Muscle of arm (tissue), 12 donors: ENCODE results near the gene HBG2. TPM values are rescaled to one million over a fixed set of nuclear protein-coding genes. Genes with fewer than 3 reads are reported as not detected.
"Not testable (repeated sequence)": the region's sequence is repeated elsewhere in the genome, so short reads cannot be mapped to it uniquely, and the experiment has no call there.

Experiments used
- DNase-seq: peaks from one replicate; pipeline ENCODE4 v3.0.0-alpha.2; 2013
- polyA plus RNA-seq, 12 donors: library from polyadenylated mRNA; unstranded; fragments of 120-200 nt; gene quantifications; one replicate each; pipeline ENCODE4 v1.2.1, GENCODE V29; 2013; ENCODE audit not compliant: insufficient read length in 12 of 12

The HBG2 gene
- polyA plus RNA-seq, 12 donors: 964 to 18,217 (median 4,493) TPM

- no peak for DNase-seq
These were observed 2.2 kb downstream of the HBG2 start for GRCh38 chr11:5252192-5252918.

GRCh38 chr11:5251746-5252145 is 2.8 kb downstream of the HBG2 start:
- DNase-seq: no peak

- no peak for DNase-seq
These were observed 3.9 kb downstream of the HBG2 start for GRCh38 chr11:5250543-5251204.

GRCh38 chr11:5249807-5250396 is 4.7 kb downstream of the HBG2 start, which contains the start of gene HBG1:
TSS of gene HBG1 (minus strand) at chr11:5249857. CDS start at chr11:5249804, 53 bp downstream.
- DNase-seq: not testable (repeated sequence)

- DNase-seq: not testable (repeated sequence)
These were observed 6.1 kb downstream of the HBG2 start for GRCh38 chr11:5248498-5248897.

- DNase-seq: no peak
These were observed 6.9 kb downstream of the HBG2 start for GRCh38 chr11:5247472-5248192.

- no peak for DNase-seq
These were observed 7.7 kb downstream of the HBG2 start for GRCh38 chr11:5246772-5247471.

- DNase-seq: no peak
These were observed 9.4 kb downstream of the HBG2 start for GRCh38 chr11:5245155-5245554.

GRCh38 chr11:5243816-5244180 is 10.8 kb downstream of the HBG2 start:
- no peak for DNase-seq

GRCh38 chr11:5242933-5243815 is 11.4 kb downstream of the HBG2 start:
- DNase-seq: no peak

- no peak for DNase-seq
These were observed 12.4 kb downstream of the HBG2 start for GRCh38 chr11:5242208-5242607.

GRCh38 chr11:5241458-5241857 is 13.1 kb downstream of the HBG2 start:
- no peak for DNase-seq

GRCh38 chr11:5240458-5240857 is 14.1 kb downstream of the HBG2 start:
- no peak for DNase-seq

GRCh38 chr11:5240056-5240455 is 14.5 kb downstream of the HBG2 start:
- no peak for DNase-seq

- no peak for DNase-seq
These were observed 15.5 kb downstream of the HBG2 start for GRCh38 chr11:5239046-5239445.

- no peak for DNase-seq
These were observed 16.1 kb downstream of the HBG2 start for GRCh38 chr11:5238486-5238885.

GRCh38 chr11:5237420-5237819 is 17.2 kb downstream of the HBG2 start:
- no peak for DNase-seq

- DNase-seq: no peak
These were observed 19.1 kb downstream of the HBG2 start for GRCh38 chr11:5235364-5236095.

GRCh38 chr11:5234381-5234834 is 20.2 kb downstream of the HBG2 start, which contains the start of gene HBD:
TSS of gene HBD (minus strand) at chr11:5234483. CDS start at chr11:5234433, 50 bp downstream.
- DNase-seq: no peak

- DNase-seq: no peak
These were observed 21.3 kb downstream of the HBG2 start for GRCh38 chr11:5233307-5233706.
